ENCODE data around the gene MCF2L2. TPM values are rescaled to one million over a fixed set of nuclear protein-coding genes. Genes with fewer than 3 reads are reported as not detected.
A peak's percentile ranks its signal among the peaks of the same experiment; 100 is the strongest.

The MCF2L2 gene
- total RNA-seq, 1 experiment from 2014 or later = 3.9 TPM

DNA sequence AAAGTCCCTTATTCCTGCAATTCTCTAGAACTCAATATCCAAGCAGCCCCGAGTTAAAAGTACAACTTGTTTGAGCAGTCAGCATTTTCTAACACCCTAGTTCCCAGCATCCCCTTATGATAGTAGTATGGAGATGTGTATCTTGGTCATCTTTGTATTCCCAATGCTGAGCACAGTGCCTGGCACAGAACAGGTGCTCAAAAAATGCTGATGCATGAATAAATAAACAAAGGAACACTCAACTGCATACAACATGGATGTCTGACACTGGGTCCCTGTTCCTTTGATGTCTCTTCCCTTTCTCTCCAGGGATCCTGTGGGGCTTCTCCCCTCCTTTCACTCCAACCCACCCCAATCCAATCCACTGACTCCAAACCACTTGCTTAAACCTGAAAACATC, 199.2 kb downstream of the MCF2L2 start:
- Mint-ChIP-seq H3K4me1 (ENCODE audit: low read depth, unreplicated experiment) (no peaks in the 10 kb centered on the region), H3K4me3 (ENCODE audit: unreplicated experiment) (no peak overlapping the region), H3K27me3 (ENCODE audit: insufficient read depth, unreplicated experiment) (no peaks in the 10 kb centered on the region), H3K27ac (ENCODE audit: unreplicated experiment) (no peak overlapping the region), H3K9me3 (ENCODE audit: unreplicated experiment) (no peaks in the 10 kb centered on the region), H3K36me3 (ENCODE audit: insufficient read depth, unreplicated experiment) (no peaks in the 10 kb centered on the region)
- BruUV-seq (replicated peaks) = no TSS peak
- CTCF ChIA-PET = no interaction called here
- H3K4me1 ChIP-seq = peaks cover 7% of the 10 kb centered on the region
- POLR2A ChIA-PET = no interaction called here
- no peak overlapping the region for H3K4me3 ChIP-seq (ENCODE audit: low read depth, low read length)
- DNase-seq = no peak
- no peaks in the 10 kb centered on the region for H3K9me3 ChIP-seq
- H3K36me3 ChIP-seq (ENCODE audit: control insufficient read depth, insufficient read depth, low read length) = no peaks in the 10 kb centered on the region
- intact Hi-C loops (cut with micrococcal nuclease; ENCODE audit: unreplicated experiment) = no loop called here
- H3K27me3 ChIP-seq (replicated peaks; ENCODE audit: control insufficient read depth, insufficient read depth, low read length) = no peaks in the 10 kb centered on the region
- TF ChIP-seq, protein P1, sequence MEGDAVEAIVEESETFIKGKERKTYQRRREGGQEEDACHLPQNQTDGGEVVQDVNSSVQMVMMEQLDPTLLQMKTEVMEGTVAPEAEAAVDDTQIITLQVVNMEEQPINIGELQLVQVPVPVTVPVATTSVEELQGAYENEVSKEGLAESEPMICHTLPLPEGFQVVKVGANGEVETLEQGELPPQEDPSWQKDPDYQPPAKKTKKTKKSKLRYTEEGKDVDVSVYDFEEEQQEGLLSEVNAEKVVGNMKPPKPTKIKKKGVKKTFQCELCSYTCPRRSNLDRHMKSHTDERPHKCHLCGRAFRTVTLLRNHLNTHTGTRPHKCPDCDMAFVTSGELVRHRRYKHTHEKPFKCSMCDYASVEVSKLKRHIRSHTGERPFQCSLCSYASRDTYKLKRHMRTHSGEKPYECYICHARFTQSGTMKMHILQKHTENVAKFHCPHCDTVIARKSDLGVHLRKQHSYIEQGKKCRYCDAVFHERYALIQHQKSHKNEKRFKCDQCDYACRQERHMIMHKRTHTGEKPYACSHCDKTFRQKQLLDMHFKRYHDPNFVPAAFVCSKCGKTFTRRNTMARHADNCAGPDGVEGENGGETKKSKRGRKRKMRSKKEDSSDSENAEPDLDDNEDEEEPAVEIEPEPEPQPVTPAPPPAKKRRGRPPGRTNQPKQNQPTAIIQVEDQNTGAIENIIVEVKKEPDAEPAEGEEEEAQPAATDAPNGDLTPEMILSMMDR (IDR thresholded peaks at IDR 0.05; ENCODE audit: insufficient read depth in 1 of 2, low read depth in 1 of 2, low read length in 1 of 2, severe bottlenecking in 1 of 2, unreplicated experiment in 1 of 2) = no peak

DNA sequence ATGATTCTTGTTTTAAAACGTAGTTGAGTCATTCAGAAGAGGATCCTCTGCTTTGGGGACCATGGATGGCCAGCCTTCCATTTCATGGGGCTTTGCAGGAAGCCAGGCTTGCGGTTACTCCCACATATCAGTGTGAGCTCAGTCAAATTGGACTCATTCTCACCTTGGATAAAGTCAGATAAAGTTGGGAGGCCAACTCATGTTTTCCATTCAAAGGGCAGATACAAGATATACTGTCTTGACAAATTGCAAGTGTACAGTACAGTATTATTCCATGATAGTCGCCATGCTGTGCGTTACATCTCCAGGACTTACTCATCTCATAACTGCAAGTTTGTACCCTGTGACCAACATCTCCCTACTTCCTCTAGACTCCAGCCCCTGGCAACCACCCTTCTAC, 200.8 kb downstream of the MCF2L2 start:
- Histone ChIP-seq H3K9me3 (no peaks in the 10 kb centered on the region), H3K4me1 (peaks cover 11% of the 10 kb centered on the region), H3K4me3 (ENCODE audit: low read depth, low read length) (no peak overlapping the region), H3K36me3 (ENCODE audit: control insufficient read depth, insufficient read depth, low read length) (no peaks in the 10 kb centered on the region), H3K27me3 (replicated peaks; ENCODE audit: control insufficient read depth, insufficient read depth, low read length) (no peaks in the 10 kb centered on the region)
- Mint-ChIP-seq H3K9me3 (ENCODE audit: unreplicated experiment) (no peaks in the 10 kb centered on the region), H3K4me3 (ENCODE audit: unreplicated experiment) (no peak overlapping the region), H3K4me1 (ENCODE audit: low read depth, unreplicated experiment) (no peaks in the 10 kb centered on the region), H3K36me3 (ENCODE audit: insufficient read depth, unreplicated experiment) (no peaks in the 10 kb centered on the region), H3K27ac (ENCODE audit: unreplicated experiment) (no peak overlapping the region), H3K27me3 (ENCODE audit: insufficient read depth, unreplicated experiment) (no peaks in the 10 kb centered on the region)
- ChIA-PET CTCF (no interaction called here), POLR2A (no interaction called here)
- intact Hi-C loops (cut with micrococcal nuclease; ENCODE audit: unreplicated experiment) = no loop called here
- TF ChIP-seq, protein P1 (IDR thresholded peaks at IDR 0.05; ENCODE audit: insufficient read depth in 1 of 2, low read depth in 1 of 2, low read length in 1 of 2, severe bottlenecking in 1 of 2, unreplicated experiment in 1 of 2) = no peak
- DNase-seq = no peak
- BruUV-seq (replicated peaks) = no TSS peak

DNA sequence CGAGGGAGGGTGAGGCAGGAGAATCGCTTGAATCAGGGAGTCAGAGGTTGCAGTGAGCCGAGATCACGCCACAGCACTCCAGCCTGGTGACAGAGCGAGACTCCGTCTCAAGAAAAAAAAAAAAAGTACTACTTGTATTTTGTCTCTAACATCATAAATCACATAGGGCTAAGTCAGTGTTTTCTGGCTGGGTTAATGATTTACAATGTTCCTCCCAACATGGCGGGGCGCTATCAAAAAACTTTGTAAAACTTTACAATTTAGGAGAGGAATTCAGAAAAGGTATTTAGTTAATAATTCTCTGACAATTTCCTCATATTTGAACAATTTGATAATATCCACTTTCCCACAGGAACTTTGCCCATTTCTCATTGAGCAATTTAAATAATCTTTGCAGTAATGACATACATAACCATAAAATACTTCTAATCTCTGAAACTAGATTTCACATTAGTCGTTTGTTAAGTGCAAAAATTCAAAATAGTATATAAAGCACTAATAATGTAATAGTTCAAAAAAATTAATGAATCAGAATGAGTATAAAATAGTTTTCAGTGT, 202.0 kb downstream of the MCF2L2 start:
- ChIA-PET POLR2A (no interaction called here), CTCF (no interaction called here)
- no peaks in the 10 kb centered on the region for H3K4me1 Mint-ChIP-seq (ENCODE audit: low read depth, unreplicated experiment)
- no peaks in the 10 kb centered on the region for H3K27me3 Mint-ChIP-seq (ENCODE audit: insufficient read depth, unreplicated experiment)
- intact Hi-C loops (cut with micrococcal nuclease; ENCODE audit: unreplicated experiment) = no loop called here
- Histone ChIP-seq H3K27me3 (replicated peaks; ENCODE audit: control insufficient read depth, insufficient read depth, low read length) (no peaks in the 10 kb centered on the region), H3K9me3 (no peaks in the 10 kb centered on the region), H3K4me3 (ENCODE audit: low read depth, low read length) (no peak overlapping the region), H3K36me3 (ENCODE audit: control insufficient read depth, insufficient read depth, low read length) (no peaks in the 10 kb centered on the region), H3K4me1 (peaks cover 15% of the 10 kb centered on the region)
- TF ChIP-seq, protein P1 (IDR thresholded peaks at IDR 0.05; ENCODE audit: insufficient read depth in 1 of 2, low read depth in 1 of 2, low read length in 1 of 2, severe bottlenecking in 1 of 2, unreplicated experiment in 1 of 2) = no peak
- no peak overlapping the region for H3K27ac Mint-ChIP-seq (ENCODE audit: unreplicated experiment)
- peak; percentile 50 to 53 for DNase-seq
- no peaks in the 10 kb centered on the region for H3K36me3 Mint-ChIP-seq (ENCODE audit: insufficient read depth, unreplicated experiment)
- BruUV-seq (replicated peaks) = no TSS peak
- no peak overlapping the region for H3K4me3 Mint-ChIP-seq (ENCODE audit: unreplicated experiment)
- no peaks in the 10 kb centered on the region for H3K9me3 Mint-ChIP-seq (ENCODE audit: unreplicated experiment)

Measured in Caco-2 (cell line).